Measurements from ENCODE around the gene KSR2. TPM values are rescaled to one million over a fixed set of nuclear protein-coding genes. Genes with fewer than 3 reads are reported as not detected.

The KSR2 gene
- total RNA-seq, 2 donors from 2014 or later: 1.2 to 1.3 TPM

- no peaks in the 10 kb centered on the region for H3K9me3 ChIP-seq
- H3K27me3 ChIP-seq: no peaks in the 10 kb centered on the region
- no peak overlapping the region for H3K4me3 ChIP-seq
- H3K9ac ChIP-seq (ENCODE audit: low read depth in 2 of 2, low read length in 2 of 2): no peak overlapping the region
- H3K4me1 ChIP-seq: no peaks in the 10 kb centered on the region
- no peak for TF ChIP-seq CTCF (IDR thresholded peaks at IDR 0.05)
- no peaks in the 10 kb centered on the region for H3K36me3 ChIP-seq
- intact Hi-C loops (cut with DNase I): loop anchor here (10.0 kb wide), 1 partner anchor 349 kb away; no protein-coding TSS in a partner anchor
- H3K27ac ChIP-seq: no peak overlapping the region
- no peak for DNase-seq
Observed at GRCh38 chr12:117583677-117584225, 385.0 kb downstream of the KSR2 start.

GRCh38 chr12:117583092-117583491 lies 385.7 kb downstream of the KSR2 start:
- Histone ChIP-seq H3K4me1 (no peaks in the 10 kb centered on the region), H3K27ac (no peak overlapping the region), H3K27me3 (no peaks in the 10 kb centered on the region), H3K4me3 (no peak overlapping the region), H3K9ac (ENCODE audit: low read depth in 2 of 2, low read length in 2 of 2) (no peak overlapping the region), H3K36me3 (no peaks in the 10 kb centered on the region), H3K9me3 (no peaks in the 10 kb centered on the region)
- TF ChIP-seq CTCF (IDR thresholded peaks at IDR 0.05): no peak
- intact Hi-C loops (cut with DNase I): loop anchor here (10.0 kb wide), 1 partner anchor 348 kb away; no protein-coding TSS in a partner anchor
- no peak for DNase-seq

GRCh38 chr12:117582135-117582784 lies 386.5 kb downstream of the KSR2 start:
- no peaks in the 10 kb centered on the region for H3K27me3 ChIP-seq
- no peaks in the 10 kb centered on the region for H3K36me3 ChIP-seq
- no peak overlapping the region for H3K9ac ChIP-seq (ENCODE audit: low read depth in 2 of 2, low read length in 2 of 2)
- no peak overlapping the region for H3K4me3 ChIP-seq
- H3K4me1 ChIP-seq: no peaks in the 10 kb centered on the region
- H3K27ac ChIP-seq: no peak overlapping the region
- H3K9me3 ChIP-seq: no peaks in the 10 kb centered on the region
- intact Hi-C loops (cut with DNase I): loop anchor here (10.0 kb wide), 1 partner anchor 347 kb away; no protein-coding TSS in a partner anchor
- no peak for TF ChIP-seq CTCF (IDR thresholded peaks at IDR 0.05)
- no peak for DNase-seq

GRCh38 chr12:117580718-117581062 lies 388.1 kb downstream of the KSR2 start:
- DNase-seq: peak; percentile 31
- Histone ChIP-seq H3K36me3 (no peaks in the 10 kb centered on the region), H3K27me3 (no peaks in the 10 kb centered on the region), H3K4me1 (no peaks in the 10 kb centered on the region), H3K9ac (ENCODE audit: low read depth in 2 of 2, low read length in 2 of 2) (no peak overlapping the region), H3K27ac (no peak overlapping the region), H3K9me3 (no peaks in the 10 kb centered on the region), H3K4me3 (no peak overlapping the region)
- intact Hi-C loops (cut with DNase I): loop anchor here (10.0 kb wide), 1 partner anchor 346 kb away; no protein-coding TSS in a partner anchor
- no peak for TF ChIP-seq CTCF (IDR thresholded peaks at IDR 0.05)

GRCh38 chr12:117580015-117580717 lies 388.6 kb downstream of the KSR2 start:
- DNase-seq: no peak
- Histone ChIP-seq H3K36me3 (no peaks in the 10 kb centered on the region), H3K27me3 (no peaks in the 10 kb centered on the region), H3K4me3 (no peak overlapping the region), H3K27ac (no peak overlapping the region), H3K9ac (ENCODE audit: low read depth in 2 of 2, low read length in 2 of 2) (no peak overlapping the region), H3K4me1 (no peaks in the 10 kb centered on the region), H3K9me3 (no peaks in the 10 kb centered on the region)
- intact Hi-C loops (cut with DNase I): loop anchor here (10.0 kb wide), 1 partner anchor 345 kb away; no protein-coding TSS in a partner anchor
- no peak for TF ChIP-seq CTCF (IDR thresholded peaks at IDR 0.05)

Measured in colonic mucosa (tissue), 4 donors.